ENCODE results near the gene UACA.

The UACA gene

GRCh38 chr15:70658641-70659040 lies 104.7 kb downstream of the UACA start:
- no peak for DNase-seq

- DNase-seq: no peak
These were observed 109.9 kb downstream of the UACA start for GRCh38 chr15:70653426-70653825.

DNA sequence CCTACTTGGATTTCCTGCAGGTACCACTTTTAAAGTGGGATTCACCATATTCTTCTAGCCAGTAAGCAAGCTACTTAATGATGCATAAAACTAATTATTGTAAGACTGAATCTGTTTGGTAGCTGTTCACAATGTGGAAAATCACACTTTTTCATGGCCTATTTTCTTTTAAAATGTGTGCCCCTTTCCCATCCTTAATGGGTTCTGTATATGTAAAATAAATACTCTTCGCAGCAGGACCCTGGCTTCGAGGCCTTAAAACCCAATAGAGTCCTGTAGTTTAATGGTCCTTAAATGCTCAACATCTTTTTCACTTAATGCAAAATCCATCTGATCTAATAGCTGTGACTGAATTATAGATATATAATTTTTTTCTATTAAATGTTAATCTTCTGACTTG lies 111.0 kb downstream of the UACA start:
- DNase-seq: no peak

DNA sequence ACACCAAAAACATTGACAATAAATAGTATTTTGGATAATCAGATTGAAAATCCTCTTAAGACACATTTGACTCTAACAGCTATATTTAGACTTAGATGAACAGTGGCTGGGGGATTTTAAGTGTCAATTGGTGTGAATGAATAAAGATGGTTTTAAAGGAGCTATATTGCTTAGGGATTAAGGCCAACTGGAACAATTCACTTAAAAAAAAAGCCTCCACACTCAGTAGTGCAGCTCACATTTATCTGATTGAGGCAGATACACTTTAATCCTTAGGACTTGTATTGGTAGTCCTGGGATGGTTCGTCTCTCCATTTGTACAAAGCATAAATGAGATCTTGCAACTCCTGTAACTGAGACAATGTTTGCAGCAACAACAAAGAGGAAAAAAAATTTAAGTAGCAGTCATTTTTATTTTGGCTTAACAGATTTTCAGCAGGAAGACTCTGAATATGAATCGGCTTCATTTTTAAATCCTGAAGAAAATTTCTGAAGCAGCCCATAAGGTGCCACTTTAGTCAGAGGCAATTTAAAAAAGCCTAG lies 112.0 kb downstream of the UACA start:
- DNase-seq: no peak

DNA sequence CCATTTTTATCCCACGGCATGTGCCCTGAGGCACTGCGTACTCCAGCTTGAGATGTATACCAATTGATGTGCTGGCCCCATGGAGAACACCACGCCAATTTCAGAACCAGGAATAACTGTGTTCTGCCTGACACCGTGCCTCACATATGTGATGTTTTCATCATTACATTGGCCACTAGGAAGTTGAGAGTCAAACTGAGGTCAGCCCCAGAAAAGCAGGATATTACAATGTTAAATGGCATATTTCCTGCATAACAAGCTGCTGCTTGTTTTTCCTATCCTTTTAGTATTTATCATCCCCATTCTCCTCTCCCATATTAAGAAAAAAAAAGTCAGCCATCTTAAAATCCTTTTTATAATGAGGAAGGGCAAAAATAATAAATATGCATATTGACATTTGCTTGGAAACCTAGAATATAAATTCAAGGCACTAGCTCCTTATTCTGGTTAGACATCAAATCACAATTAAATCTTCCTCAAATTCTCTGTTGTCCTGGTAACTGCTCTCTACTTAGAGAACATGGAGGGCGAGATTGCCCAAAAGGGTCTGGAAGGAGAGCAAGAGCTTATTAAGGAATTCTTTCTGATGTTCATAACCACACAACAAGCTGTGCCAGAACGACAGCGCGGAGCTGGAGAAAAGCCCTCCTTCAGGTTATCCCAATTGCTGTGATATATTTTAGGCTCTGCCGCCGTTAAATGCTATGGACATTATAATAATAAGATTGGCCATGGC lies 112.6 kb downstream of the UACA start:
- no peak for DNase-seq

- DNase-seq: no peak
These were observed 116.0 kb downstream of the UACA start for GRCh38 chr15:70647396-70647795.

DNA sequence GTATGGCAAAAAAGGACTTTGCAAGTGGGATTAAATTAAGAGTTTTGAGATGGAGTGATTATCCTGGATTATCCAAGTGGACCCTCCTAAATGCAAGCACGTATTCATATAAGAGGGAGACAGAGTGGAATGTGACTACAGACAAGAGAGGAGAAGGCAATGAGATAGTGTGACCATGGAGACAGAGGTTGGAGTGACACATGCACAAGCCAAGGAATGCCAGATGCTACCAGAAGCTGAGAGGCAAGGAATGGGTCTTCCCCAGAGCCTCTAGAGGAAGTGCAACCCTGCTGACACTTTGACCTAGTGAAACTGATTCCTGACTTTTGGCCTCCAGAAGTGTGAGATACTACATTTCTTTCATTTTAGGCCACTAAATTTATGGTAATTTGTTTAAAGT lies 117.2 kb downstream of the UACA start:
- peak in 3 of 4 experiments; percentile 4 to 15 (median 7) for DNase-seq

GRCh38 chr15:70643783-70644125 lies 119.6 kb downstream of the UACA start:
- DNase-seq: no peak

- no peak for DNase-seq
These were observed 120.1 kb downstream of the UACA start for GRCh38 chr15:70643106-70643782.

DNA sequence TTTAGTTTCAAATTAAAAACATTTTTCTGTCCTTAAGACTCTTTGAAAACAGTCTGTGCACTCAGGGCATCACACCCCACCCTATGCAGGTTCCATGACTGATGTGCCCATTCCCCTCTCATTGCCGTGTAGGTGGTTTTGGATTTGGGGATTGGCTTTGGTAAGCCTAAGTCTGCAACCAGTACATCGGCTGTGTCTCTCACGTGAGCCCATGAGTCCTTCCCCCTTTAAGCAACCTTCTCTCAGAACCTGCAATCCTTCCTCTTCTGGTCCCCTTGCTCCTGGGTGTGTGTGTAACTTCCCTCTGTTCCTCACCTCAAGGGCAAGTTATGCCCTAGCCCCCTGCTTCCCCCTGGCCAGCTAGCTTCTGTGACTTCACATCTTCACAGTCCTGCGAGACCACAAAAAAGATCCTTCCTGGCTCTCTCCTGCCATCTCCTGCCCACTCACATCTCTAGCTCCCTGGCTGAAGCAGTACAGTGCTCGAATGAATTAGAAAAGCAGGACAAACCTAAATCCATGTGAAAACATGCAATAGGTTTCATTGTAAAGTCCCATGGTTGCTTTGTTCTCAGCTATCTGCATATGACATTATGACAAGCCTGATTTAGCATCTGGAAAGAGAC lies 126.7 kb downstream of the UACA start:
- peak in 3 of 4 experiments; percentile 23 to 28 (median 23) for DNase-seq

GRCh38 chr15:70635895-70636294 lies 127.5 kb downstream of the UACA start:
- no peak for DNase-seq

DNA sequence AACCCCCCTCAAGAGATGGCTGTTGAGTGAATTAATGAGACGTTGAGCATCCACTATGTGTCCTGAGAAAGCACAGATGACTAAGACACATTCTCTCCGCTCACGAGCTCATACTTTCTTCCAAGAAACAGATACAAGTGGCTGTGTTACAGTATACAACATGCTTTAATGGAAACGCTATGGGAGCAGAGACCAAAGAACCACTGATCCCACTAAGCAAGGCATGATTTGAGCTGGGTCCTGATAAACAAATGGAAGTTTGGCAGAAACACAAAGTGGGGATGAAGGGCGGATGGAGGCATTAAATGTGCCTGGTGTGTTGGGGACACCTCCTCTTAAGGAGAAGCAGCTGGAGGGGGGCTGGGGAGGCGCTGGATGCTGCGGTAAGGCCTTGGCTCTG lies 129.4 kb downstream of the UACA start:
- no peak for DNase-seq

- no peak for DNase-seq
These were observed 130.1 kb downstream of the UACA start for GRCh38 chr15:70633103-70633831.

GRCh38 chr15:70632491-70633102 lies 130.8 kb downstream of the UACA start:
- peak in 3 of 4 experiments; percentile 12 to 42 (median 12) for DNase-seq

GRCh38 chr15:70632079-70632478 lies 131.3 kb downstream of the UACA start:
- no peak for DNase-seq

- DNase-seq: no peak
These were observed 133.6 kb downstream of the UACA start for GRCh38 chr15:70629735-70630273.

DNA sequence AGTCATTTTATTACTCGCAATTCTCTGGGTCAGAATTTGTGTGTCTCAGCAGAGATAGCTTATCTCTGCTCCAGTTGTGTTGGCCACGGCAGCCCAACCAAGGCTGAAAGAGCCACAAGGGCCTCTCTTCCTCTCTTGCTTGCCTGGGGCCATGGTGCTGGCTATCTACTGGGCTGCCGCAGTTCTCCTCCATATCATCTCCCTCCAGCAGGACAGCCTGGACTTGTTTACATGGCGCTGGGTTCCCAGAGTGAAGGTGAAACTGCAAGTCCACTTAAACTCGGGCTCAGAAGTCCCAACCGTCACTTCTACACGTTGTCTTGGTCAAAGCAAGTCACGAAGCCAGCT lies 134.8 kb downstream of the UACA start:
- DNase-seq: no peak

DNA sequence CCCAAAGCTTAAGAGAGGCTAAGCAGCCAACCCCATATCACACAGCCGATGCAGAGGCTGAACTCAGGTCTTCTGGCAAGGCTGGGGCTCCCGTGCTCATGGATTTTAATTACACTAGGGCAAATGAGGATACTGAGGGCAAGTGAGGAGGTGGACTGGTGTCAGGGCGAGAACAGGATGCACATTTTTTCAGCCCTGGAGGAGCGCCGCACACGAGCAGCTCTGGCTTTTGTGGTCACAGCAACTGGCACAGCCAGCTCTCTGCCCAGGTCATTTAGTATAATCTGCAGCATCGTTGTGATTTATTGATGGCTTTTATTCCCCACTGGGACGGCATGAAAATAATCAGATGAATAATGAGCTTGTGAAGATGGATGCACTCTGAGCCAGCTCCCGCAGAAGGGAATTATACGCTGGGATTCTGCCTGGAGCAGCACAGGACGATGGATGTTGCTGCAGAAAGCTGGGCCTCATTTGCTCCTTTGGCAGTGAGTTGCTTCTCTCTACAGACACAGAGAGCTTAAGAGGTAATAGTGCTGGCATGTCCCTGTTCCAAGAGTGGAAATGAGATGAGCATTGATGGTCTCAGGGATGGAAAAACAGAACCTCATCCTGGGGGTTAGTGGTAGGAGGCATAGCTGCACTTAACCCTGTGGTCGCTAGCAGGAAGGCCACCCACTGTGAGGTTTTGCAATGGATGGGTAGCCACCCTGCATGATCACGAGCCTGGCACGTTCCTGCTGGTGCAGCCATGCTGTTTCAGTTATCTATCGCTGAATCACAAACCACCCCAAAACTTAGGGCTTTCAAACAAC lies 135.4 kb downstream of the UACA start:
- peak in 3 of 4 experiments; percentile 13 to 34 (median 21) for DNase-seq

- no peak for DNase-seq
These were observed 136.0 kb downstream of the UACA start for GRCh38 chr15:70627322-70627721.

GRCh38 chr15:70625438-70625837 lies 137.9 kb downstream of the UACA start:
- DNase-seq: peak; percentile 58 to 80 (median 68)

GRCh38 chr15:70625011-70625410 lies 138.3 kb downstream of the UACA start:
- DNase-seq: peak in 1 of 4 experiments; percentile 8

Data from suppressor macrophage (primary cell).